ENCODE measurements around the gene NID2.

DNA sequence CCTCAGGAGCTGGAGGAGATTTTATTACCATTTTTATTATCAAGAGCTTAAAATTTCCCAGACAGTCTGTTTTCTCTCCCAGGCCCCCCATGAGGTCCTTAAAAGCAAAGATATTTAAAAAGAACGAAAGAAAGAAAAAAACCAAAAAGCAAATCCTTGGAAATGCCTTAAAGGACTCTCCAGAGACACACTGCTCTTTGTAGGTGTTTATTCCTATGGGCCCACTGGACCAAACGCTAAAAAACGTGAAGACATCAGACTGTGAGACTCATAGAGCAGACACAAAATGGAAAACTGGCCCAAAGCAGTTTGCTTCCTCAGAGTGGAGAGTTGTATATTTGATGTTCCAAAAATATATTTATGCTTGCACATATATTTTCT, 1.2 kb upstream of the NID2 start:
- TF ChIP-seq, protein P1, sequence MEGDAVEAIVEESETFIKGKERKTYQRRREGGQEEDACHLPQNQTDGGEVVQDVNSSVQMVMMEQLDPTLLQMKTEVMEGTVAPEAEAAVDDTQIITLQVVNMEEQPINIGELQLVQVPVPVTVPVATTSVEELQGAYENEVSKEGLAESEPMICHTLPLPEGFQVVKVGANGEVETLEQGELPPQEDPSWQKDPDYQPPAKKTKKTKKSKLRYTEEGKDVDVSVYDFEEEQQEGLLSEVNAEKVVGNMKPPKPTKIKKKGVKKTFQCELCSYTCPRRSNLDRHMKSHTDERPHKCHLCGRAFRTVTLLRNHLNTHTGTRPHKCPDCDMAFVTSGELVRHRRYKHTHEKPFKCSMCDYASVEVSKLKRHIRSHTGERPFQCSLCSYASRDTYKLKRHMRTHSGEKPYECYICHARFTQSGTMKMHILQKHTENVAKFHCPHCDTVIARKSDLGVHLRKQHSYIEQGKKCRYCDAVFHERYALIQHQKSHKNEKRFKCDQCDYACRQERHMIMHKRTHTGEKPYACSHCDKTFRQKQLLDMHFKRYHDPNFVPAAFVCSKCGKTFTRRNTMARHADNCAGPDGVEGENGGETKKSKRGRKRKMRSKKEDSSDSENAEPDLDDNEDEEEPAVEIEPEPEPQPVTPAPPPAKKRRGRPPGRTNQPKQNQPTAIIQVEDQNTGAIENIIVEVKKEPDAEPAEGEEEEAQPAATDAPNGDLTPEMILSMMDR (IDR thresholded peaks at IDR 0.05), result no peak
- TF ChIP-seq POLR2A (IDR thresholded peaks at IDR 0.05), result no peak

All from testis (tissue), 2 donors.